Left ventricle myocardium inferior (tissue), 1 donor: ENCODE data around the gene AP2A2. TPM values are rescaled to one million over a fixed set of nuclear protein-coding genes. Genes with fewer than 3 reads are reported as not detected.

Experiments
- DNase-seq: peaks from one replicate; pipeline ENCODE4 v3.0.0-alpha.2; 2020
- H3K27ac ChIP-seq: fragments of 200-600 bp; replicated peaks from 2 replicates; pipeline ENCODE4 v1.8.0; 2021
- H3K27me3 ChIP-seq: fragments of 200-600 bp; 2 replicates; pipeline ENCODE4 v1.8.0; 2021; ENCODE audit warnings: low read depth
- H3K36me3 ChIP-seq: fragments of 200-600 bp; 2 replicates; pipeline ENCODE4 v1.8.0; 2021
- H3K4me1 ChIP-seq: fragments of 200-600 bp; 2 replicates; pipeline ENCODE4 v1.8.0; 2021
- H3K4me3 ChIP-seq: fragments of 200-600 bp; 2 replicates; pipeline ENCODE4 v1.8.0; 2021; ENCODE audit warnings: mild to moderate bottlenecking, moderate library complexity
- H3K9me3 ChIP-seq: fragments of 200-600 bp; replicated peaks from 2 replicates; pipeline ENCODE4 v1.8.0; 2021
- intact Hi-C: fragments of 100-400 bp; cut with micrococcal nuclease; formaldehyde crosslinking; loops from one replicate; pipeline ENCODE4 v1.11.0; 2022
- total RNA-seq: library from RNA; stranded (reverse); fragmentation: NEBNext Ultra II Directional; extraction: Animal tissue kit (Norgen Biotek cat#: 25700); gene quantifications from one replicate; pipeline ENCODE4 v1.2.1, GENCODE V29; 2021
- TF ChIP-seq, protein P1 (sequence below): fragments of 200-600 bp; IDR thresholded peaks from 2 replicates; pipeline ENCODE4 v1.8.0; 2021; ENCODE audit warnings: antibody characterized with exemption, mild to moderate bottlenecking, borderline replicate concordance
- donor health status: DM: no; HTN: yes; CAD: no; lungs with severe emphysema.

Gene AP2A2
- total RNA-seq, 1 donor from 2014 or later, result 41.4 TPM

DNA sequence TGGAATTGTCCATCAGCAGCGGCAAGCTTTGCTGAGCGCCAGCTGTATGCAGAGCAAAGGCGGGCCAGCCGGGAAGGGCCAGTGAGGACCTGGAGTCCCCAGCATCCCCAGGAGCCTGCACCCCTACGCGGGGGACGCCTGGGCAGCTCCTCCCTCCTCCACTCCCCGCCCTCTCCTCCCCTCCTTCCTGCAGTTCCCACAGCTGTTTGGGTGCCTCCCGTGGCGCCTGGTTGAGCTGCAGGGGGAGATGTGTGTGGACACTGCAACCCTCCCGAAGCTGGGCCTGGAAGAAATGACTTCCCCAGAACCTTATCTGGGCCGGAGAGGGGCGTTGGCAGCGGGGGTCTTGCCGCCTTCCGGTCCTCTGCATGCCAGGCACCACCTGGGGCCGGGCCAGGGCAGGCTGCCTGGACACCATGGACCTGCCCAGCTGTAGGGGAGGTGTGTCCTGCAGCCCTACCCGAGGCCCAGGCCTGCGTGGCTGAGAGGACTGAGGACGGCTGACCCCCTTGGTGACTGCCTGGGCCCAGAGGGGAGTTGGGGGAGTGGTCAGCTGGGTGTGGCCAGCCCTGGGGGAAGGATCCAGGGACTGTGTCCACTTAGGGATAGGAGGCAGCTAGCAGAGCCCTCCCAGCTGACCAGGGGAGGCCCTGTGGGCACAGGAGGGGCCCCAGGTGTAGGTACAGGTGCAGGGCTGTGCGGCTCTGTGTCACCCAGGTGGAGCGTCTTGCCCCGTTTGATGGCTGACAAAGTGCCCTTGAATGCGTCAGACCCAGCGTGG, 127.6 kb downstream of the AP2A2 start:
- TF ChIP-seq, protein P1, sequence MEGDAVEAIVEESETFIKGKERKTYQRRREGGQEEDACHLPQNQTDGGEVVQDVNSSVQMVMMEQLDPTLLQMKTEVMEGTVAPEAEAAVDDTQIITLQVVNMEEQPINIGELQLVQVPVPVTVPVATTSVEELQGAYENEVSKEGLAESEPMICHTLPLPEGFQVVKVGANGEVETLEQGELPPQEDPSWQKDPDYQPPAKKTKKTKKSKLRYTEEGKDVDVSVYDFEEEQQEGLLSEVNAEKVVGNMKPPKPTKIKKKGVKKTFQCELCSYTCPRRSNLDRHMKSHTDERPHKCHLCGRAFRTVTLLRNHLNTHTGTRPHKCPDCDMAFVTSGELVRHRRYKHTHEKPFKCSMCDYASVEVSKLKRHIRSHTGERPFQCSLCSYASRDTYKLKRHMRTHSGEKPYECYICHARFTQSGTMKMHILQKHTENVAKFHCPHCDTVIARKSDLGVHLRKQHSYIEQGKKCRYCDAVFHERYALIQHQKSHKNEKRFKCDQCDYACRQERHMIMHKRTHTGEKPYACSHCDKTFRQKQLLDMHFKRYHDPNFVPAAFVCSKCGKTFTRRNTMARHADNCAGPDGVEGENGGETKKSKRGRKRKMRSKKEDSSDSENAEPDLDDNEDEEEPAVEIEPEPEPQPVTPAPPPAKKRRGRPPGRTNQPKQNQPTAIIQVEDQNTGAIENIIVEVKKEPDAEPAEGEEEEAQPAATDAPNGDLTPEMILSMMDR, result no peak
- Histone ChIP-seq H3K36me3 (no peaks in the 10 kb centered on the region), H3K9me3 (no peaks in the 10 kb centered on the region), H3K4me3 (no peak overlapping the region), H3K27me3 (peaks cover 100% of the 10 kb centered on the region), H3K27ac (no peak overlapping the region), H3K4me1 (peaks cover 8% of the 10 kb centered on the region)
- DNase-seq, result no peak
- intact Hi-C loops, result no loop called here

DNA sequence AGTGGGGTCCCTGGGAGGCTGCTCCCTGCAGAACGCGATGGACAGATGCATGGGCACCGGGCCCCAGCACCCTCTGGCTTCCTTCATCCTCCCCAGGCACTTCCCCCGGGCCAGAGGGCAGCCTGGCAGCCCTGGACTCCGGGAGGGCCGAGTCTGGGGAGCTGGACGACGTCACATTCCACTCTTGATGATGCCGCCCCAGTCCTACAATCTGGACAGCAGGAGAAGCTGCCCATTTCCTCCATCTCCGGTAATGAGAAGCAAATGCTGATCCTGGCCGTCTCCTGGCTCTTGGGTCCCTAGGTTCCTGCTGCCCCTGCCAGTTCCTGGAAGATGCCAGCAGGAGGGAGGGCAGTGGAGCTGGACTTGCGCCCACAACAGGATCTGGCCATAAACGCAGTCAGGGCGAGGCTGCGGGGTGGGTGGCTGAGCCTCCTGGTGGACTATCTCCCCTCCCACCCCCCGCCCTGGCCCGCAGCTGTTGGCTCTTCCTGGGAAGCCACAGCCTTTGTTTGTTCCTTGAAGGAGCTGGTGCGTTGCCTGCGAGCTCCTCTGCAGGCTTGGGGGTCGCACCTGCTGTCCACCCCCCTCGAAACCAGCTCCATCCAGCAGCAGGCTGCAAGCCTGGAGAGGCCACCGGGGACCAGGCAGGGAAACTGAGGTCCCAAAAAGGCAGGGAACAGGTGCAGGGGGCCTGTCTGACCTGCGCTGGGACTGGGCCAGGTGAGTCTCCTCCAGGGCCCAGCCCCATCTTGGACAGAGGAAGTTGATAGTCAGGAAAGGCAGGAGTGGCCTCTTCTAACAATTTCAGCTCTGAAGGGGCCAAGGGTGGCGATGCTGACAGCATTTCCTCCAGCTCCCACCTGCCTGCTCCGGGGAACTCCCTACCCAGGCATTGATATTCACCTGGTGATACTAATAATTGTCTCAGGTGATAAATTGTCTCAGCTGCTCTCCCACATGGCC, 128.8 kb downstream of the AP2A2 start:
- Histone ChIP-seq H3K9me3 (no peaks in the 10 kb centered on the region), H3K27ac (no peak overlapping the region), H3K27me3 (peaks cover 94% of the 10 kb centered on the region), H3K4me1 (peaks cover 8% of the 10 kb centered on the region), H3K36me3 (no peaks in the 10 kb centered on the region), H3K4me3 (no peak overlapping the region)
- TF ChIP-seq, protein P1, result no peak
- DNase-seq, result no peak
- intact Hi-C loops, result no loop called here

DNA sequence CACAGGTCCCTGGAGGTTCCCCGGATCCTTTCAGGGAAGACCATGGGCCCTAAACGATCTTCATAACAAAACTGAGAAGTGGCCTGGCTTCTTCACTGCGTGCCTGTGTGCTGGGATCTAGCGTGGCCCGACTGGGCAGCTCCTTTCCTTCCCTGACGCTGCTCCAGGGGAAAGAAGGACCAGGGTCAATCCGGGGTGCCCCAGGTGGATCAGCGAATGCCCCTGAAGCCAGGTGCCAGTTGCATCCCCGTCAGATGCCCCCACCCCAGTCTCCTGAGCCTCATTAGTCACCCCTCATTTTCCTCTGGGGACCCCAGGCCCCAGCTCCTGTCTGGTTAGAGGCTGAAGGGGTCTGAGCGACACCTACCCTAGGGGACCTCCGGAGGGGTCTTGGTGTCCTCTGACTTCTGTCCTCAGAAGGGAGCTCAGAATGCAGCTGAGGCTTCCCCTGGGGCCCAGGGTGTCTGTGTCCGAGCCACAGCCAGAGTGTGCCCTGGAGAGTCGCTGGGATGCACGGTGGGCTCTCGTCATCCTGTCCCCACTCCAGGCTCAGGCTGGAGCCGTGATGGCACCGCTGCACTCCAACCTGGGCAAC, 129.5 kb downstream of the AP2A2 start:
- Histone ChIP-seq H3K4me1 (peaks cover 8% of the 10 kb centered on the region), H3K9me3 (no peaks in the 10 kb centered on the region), H3K4me3 (no peak overlapping the region), H3K27ac (no peak overlapping the region), H3K36me3 (no peaks in the 10 kb centered on the region), H3K27me3 (peaks cover 93% of the 10 kb centered on the region)
- intact Hi-C loops, result no loop called here
- TF ChIP-seq, protein P1, result no peak
- DNase-seq, result no peak

DNA sequence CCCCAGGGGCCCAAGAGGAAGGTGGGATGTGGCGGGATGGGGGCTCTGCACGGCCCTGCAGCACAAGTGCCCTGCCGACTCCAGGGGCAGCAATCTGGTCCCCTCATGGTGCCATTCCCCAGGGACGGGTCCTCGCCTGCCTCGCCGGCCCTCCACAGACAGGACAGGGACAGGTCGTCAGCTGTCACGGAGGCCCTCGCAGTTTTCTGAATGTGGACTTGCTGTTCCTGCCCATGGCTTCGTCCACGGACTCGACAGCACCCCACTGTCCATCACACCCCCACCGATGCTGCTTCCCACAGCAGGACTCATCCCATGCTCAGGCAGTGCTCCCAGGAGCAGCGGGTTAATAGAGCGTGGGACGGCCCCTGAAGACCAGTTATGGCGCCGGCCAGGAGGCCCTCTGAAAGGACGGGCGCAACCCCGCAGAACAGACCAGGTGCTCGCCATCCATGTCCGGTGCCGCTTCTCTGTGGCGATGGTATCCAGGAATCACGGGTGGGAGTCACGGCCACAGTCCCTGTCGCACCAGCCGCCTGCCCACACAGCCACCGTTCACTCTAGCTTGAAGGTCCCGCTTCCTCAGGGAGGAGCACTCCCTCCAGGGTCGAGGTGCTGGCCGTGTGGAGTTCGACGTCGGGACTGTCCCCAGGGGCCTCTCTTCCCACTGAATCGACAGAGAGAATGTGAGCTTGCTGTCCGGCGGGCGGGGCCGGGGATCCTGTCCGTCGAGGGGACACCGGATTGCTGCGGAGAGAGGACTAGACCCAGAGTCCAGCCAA, 130.5 kb downstream of the AP2A2 start:
- intact Hi-C loops, result no loop called here
- Histone ChIP-seq H3K27me3 (peaks cover 84% of the 10 kb centered on the region), H3K4me1 (peaks cover 12% of the 10 kb centered on the region), H3K9me3 (peaks cover under 1% of the 10 kb centered on the region), H3K27ac (no peak overlapping the region), H3K4me3 (no peak overlapping the region), H3K36me3 (no peaks in the 10 kb centered on the region)
- TF ChIP-seq, protein P1, result no peak
- DNase-seq, result no peak

DNA sequence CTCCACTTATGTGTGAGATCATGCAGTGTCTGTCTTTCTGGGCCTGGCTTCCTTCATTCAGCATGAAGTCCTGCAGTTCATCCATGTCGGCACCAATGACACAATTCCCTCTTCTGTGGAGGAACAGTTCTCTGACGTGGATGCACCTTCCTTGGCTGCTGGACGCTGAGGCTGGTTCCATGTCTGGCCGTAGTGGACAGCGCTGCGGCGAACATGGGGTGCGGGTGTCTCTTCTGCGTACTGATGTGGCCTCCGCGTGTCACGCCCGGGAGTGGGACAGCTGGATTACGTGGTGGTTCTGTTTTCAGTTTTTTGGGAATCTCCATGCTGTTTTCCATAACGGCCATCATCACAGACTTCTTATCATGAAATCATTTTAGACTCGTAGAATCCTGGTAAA, 132.1 kb downstream of the AP2A2 start:
- intact Hi-C loops, result no loop called here
- DNase-seq, result no peak
- TF ChIP-seq, protein P1, result no peak
- H3K36me3 ChIP-seq, result no peaks in the 10 kb centered on the region
- peaks cover 67% of the 10 kb centered on the region for H3K27me3 ChIP-seq
- H3K4me3 ChIP-seq, result no peak overlapping the region
- no peak overlapping the region for H3K27ac ChIP-seq
- peaks cover 7% of the 10 kb centered on the region for H3K4me1 ChIP-seq
- peaks cover 17% of the 10 kb centered on the region for H3K9me3 ChIP-seq
